ENCODE measurements around the gene SUSD4.

GRCh38 chr1:223320959-223321358 lies 43.0 kb downstream of the SUSD4 start:
- no peak for TF ChIP-seq CTCF (IDR thresholded peaks at IDR 0.05)
- no peak for TF ChIP-seq EP300 (IDR thresholded peaks at IDR 0.05; ENCODE audit: borderline replicate concordance in 1 of 2, low read depth in 1 of 2, low read length in 1 of 2)
- no peak for TF ChIP-seq ZBTB33 (IDR thresholded peaks at IDR 0.05; ENCODE audit: borderline replicate concordance, low read depth)
- TF ChIP-seq POLR2AphosphoS5 (IDR thresholded peaks at IDR 0.05; ENCODE audit: low read depth, low read length): no peak
- TF ChIP-seq FOXJ3 (CRISPR knock-in tag; IDR thresholded peaks at IDR 0.05): no peak
- no peak for TF ChIP-seq SMC3 (IDR thresholded peaks at IDR 0.05; ENCODE audit: low read depth, low read length)
- TF ChIP-seq FOXM1 (IDR thresholded peaks at IDR 0.05; ENCODE audit: low read depth): no peak
- no peak for TF ChIP-seq USF2 (IDR thresholded peaks at IDR 0.05; ENCODE audit: borderline replicate concordance, low read depth, low read length)
- TF ChIP-seq RFX5 (IDR thresholded peaks at IDR 0.05; ENCODE audit: low read length): no peak
- TF ChIP-seq GABPA (IDR thresholded peaks at IDR 0.05; ENCODE audit: low read depth): no peak

Data from SK-N-SH (cell line).